Measurements from ENCODE around the gene OCRL. TPM values are rescaled to one million over a fixed set of nuclear protein-coding genes. Genes with fewer than 3 reads are reported as not detected.

OCRL gene
- total RNA-seq, 1 experiment from 2014 or later, result 41.4 TPM

DNA sequence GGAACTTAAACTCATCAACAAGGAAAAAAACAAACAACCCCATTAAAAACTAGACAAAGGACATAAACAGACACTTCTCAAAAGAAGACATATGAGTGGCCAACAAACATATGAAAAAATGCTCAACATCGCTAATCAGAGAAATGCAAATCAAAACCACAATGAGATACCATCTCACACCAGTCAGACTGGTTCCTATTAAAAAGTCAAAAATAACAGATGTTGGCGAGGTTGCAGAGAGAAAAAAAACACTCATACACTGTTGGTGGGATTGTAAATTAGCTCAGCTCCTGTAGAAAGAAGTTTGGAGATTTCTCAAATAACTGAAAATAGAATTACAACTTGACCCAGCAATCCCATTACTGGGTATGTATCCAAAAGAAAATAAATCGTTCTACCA is 86.0 kb downstream of the OCRL start:
- TF ChIP-seq, protein P1, sequence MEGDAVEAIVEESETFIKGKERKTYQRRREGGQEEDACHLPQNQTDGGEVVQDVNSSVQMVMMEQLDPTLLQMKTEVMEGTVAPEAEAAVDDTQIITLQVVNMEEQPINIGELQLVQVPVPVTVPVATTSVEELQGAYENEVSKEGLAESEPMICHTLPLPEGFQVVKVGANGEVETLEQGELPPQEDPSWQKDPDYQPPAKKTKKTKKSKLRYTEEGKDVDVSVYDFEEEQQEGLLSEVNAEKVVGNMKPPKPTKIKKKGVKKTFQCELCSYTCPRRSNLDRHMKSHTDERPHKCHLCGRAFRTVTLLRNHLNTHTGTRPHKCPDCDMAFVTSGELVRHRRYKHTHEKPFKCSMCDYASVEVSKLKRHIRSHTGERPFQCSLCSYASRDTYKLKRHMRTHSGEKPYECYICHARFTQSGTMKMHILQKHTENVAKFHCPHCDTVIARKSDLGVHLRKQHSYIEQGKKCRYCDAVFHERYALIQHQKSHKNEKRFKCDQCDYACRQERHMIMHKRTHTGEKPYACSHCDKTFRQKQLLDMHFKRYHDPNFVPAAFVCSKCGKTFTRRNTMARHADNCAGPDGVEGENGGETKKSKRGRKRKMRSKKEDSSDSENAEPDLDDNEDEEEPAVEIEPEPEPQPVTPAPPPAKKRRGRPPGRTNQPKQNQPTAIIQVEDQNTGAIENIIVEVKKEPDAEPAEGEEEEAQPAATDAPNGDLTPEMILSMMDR (conservative IDR thresholded peaks at IDR 0.05), result no peak
- no peak for TF ChIP-seq EZH2 (IDR thresholded peaks at IDR 0.05; ENCODE audit: low read depth)
- no TSS peak for BruUV-seq (replicated peaks)
- peak in 1 of 2 experiments; percentile 55 for DNase-seq
- Histone ChIP-seq H3K27ac (no peak overlapping the region), H3K9me3 (ENCODE audit: insufficient read depth, low read depth) (no peaks in the 10 kb centered on the region), H3F3A (ENCODE audit: insufficient read depth, low read depth) (no peaks in the 10 kb centered on the region), H3K4me2 (peak overlapping the region; percentile 38; the same call in 1 of the 2 replicates), H2AFZ (no peak overlapping the region), H3K4me1 (replicated peaks; ENCODE audit: insufficient read depth) (peaks cover 14% of the 10 kb centered on the region), H3K27me3 (ENCODE audit: insufficient read depth, low read depth) (no peaks in the 10 kb centered on the region), H4K20me1 (ENCODE audit: insufficient read depth) (no peaks in the 10 kb centered on the region), H3K9me2 (ENCODE audit: insufficient read depth) (no peaks in the 10 kb centered on the region), H3K36me3 (ENCODE audit: low read depth) (no peaks in the 10 kb centered on the region), H3K4me3 (no peak overlapping the region), H3K79me2 (ENCODE audit: low read depth) (no peaks in the 10 kb centered on the region)
- POLR2A ChIA-PET (ENCODE audit: unreplicated experiment), result no interaction called here
- CTCF ChIA-PET, result no interaction called here
- intact Hi-C loops (cut with micrococcal nuclease; ENCODE audit: unreplicated experiment), result no loop called here

DNA sequence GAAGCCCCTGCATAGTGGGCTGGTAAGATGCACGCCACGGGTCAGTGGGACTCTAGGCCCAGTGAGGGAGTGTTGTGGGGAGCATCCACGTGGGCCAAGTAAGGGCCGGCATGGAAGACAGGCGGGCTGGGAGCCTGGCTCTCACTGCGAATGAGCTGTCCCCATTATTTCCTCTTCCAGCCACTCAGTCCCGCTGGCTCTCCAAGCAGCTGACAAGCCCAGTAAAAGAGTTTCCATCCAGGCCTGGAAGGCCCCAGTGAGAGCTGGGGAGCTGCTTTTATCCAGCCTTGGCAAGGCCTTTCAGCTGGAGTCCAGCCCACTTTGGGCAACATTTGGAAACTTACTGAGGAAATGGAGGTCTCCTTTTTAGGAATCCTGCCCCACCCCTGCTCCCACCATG is 89.8 kb downstream of the OCRL start:
- ChIA-PET CTCF (no interaction called here), POLR2A (ENCODE audit: unreplicated experiment) (no interaction called here)
- no peak overlapping the region for H3K27ac ChIP-seq
- H3K27me3 ChIP-seq (ENCODE audit: insufficient read depth, low read depth), result no peaks in the 10 kb centered on the region
- peaks cover 14% of the 10 kb centered on the region for H3K4me1 ChIP-seq (replicated peaks; ENCODE audit: insufficient read depth)
- no peak overlapping the region for H3K4me2 ChIP-seq
- no peaks in the 10 kb centered on the region for H4K20me1 ChIP-seq (ENCODE audit: insufficient read depth)
- no peak overlapping the region for H2AFZ ChIP-seq
- H3K4me3 ChIP-seq, result no peak overlapping the region
- no TSS peak for BruUV-seq (replicated peaks)
- H3K9me2 ChIP-seq (ENCODE audit: insufficient read depth), result no peaks in the 10 kb centered on the region
- DNase-seq, result no peak
- H3F3A ChIP-seq (ENCODE audit: insufficient read depth, low read depth), result no peaks in the 10 kb centered on the region
- no peaks in the 10 kb centered on the region for H3K79me2 ChIP-seq (ENCODE audit: low read depth)
- no peaks in the 10 kb centered on the region for H3K9me3 ChIP-seq (ENCODE audit: insufficient read depth, low read depth)
- TF ChIP-seq, protein P1 (conservative IDR thresholded peaks at IDR 0.05), result no peak
- no peaks in the 10 kb centered on the region for H3K36me3 ChIP-seq (ENCODE audit: low read depth)
- intact Hi-C loops (cut with micrococcal nuclease; ENCODE audit: unreplicated experiment), result loop anchor here (10.0 kb wide), 1 partner anchor 195 kb away; no protein-coding TSS in a partner anchor

DNA sequence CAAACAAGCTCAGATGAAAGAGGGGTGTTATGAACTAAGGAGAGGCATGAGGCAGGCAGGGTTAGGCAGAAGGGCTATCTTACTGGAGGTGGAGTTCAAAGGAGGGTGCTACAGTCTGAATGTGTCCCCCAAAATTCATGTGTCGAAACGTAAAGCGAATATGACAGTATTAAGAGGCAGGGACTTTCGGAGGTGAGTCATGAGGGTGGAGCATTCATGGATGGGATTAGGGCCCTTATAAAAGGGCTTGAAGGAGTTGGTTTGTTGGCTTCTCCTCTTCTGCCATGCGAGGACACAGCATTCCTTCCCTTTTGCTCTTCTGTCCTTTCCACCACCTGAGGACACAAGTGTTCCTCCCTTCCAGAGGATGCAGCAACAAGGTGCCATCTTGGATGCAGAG is 91.8 kb downstream of the OCRL start:
- Histone ChIP-seq H3F3A (ENCODE audit: insufficient read depth, low read depth) (no peaks in the 10 kb centered on the region), H3K36me3 (ENCODE audit: low read depth) (no peaks in the 10 kb centered on the region), H4K20me1 (ENCODE audit: insufficient read depth) (no peaks in the 10 kb centered on the region), H3K4me3 (no peak overlapping the region), H2AFZ (no peak overlapping the region), H3K27ac (no peak overlapping the region), H3K4me2 (no peak overlapping the region), H3K4me1 (replicated peaks; ENCODE audit: insufficient read depth) (no peaks in the 10 kb centered on the region), H3K9me2 (ENCODE audit: insufficient read depth) (no peaks in the 10 kb centered on the region), H3K79me2 (ENCODE audit: low read depth) (no peaks in the 10 kb centered on the region), H3K27me3 (ENCODE audit: insufficient read depth, low read depth) (no peaks in the 10 kb centered on the region), H3K9me3 (ENCODE audit: insufficient read depth, low read depth) (no peaks in the 10 kb centered on the region)
- POLR2A ChIA-PET (ENCODE audit: unreplicated experiment), result no interaction called here
- TF ChIP-seq, protein P1 (conservative IDR thresholded peaks at IDR 0.05), result no peak
- no peak for TF ChIP-seq EZH2 (IDR thresholded peaks at IDR 0.05; ENCODE audit: low read depth)
- CTCF ChIA-PET, result no interaction called here
- DNase-seq, result no peak
- BruUV-seq (replicated peaks), result no TSS peak
- intact Hi-C loops (cut with micrococcal nuclease; ENCODE audit: unreplicated experiment), result loop anchor here (10.0 kb wide), 1 partner anchor 193 kb away; no protein-coding TSS in a partner anchor
